GM12865 (cell line): Measurements from ENCODE around the gene FAM210A.

Source experiments
- DNase-seq: peaks from one replicate; pipeline ENCODE4 v3.0.0; 2010; ENCODE audit warnings: low read depth
- H3K4me3 ChIP-seq: 2 replicates; pipeline ENCODE4 v1.5.1; 2011; ENCODE audit warnings: mild to moderate bottlenecking, low read depth, low read length, control low read depth
- TF ChIP-seq, protein P1 (sequence below): IDR thresholded peaks from 2 replicates; pipeline ENCODE4 v1.5.1; 2011; ENCODE audit warnings: low read length, control low read depth, low read depth, inconsistent platforms; ENCODE audit not compliant: insufficient read depth; ENCODE audit errors: missing control alignments

The FAM210A gene

GRCh38 chr18:13627639-13628038 is 98.7 kb downstream of the FAM210A start:
- H3K4me3 ChIP-seq = no peak overlapping the region
- DNase-seq = no peak
- TF ChIP-seq, protein P1, sequence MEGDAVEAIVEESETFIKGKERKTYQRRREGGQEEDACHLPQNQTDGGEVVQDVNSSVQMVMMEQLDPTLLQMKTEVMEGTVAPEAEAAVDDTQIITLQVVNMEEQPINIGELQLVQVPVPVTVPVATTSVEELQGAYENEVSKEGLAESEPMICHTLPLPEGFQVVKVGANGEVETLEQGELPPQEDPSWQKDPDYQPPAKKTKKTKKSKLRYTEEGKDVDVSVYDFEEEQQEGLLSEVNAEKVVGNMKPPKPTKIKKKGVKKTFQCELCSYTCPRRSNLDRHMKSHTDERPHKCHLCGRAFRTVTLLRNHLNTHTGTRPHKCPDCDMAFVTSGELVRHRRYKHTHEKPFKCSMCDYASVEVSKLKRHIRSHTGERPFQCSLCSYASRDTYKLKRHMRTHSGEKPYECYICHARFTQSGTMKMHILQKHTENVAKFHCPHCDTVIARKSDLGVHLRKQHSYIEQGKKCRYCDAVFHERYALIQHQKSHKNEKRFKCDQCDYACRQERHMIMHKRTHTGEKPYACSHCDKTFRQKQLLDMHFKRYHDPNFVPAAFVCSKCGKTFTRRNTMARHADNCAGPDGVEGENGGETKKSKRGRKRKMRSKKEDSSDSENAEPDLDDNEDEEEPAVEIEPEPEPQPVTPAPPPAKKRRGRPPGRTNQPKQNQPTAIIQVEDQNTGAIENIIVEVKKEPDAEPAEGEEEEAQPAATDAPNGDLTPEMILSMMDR = no peak

DNA sequence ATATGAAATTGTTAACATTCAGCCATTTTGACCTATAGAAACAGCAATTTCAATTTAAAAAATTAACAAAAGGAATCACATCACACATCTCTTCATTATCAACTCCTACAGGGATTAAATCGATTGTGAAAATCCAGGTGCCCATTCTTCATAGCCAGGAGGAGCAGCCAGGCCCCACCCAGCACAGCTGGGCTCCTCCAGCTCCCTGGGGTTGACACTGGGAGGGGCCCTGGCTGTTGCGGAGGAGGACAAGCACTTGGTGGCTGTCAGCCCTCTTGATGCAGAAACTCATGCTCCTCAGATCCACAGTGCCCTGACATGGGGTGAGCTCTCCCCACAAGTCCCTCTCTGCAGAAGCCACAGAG is 99.8 kb downstream of the FAM210A start:
- TF ChIP-seq, protein P1 = no peak
- no peak overlapping the region for H3K4me3 ChIP-seq
- DNase-seq = no peak

GRCh38 chr18:13625843-13626543 is 100.4 kb downstream of the FAM210A start:
- no peak for DNase-seq

DNA sequence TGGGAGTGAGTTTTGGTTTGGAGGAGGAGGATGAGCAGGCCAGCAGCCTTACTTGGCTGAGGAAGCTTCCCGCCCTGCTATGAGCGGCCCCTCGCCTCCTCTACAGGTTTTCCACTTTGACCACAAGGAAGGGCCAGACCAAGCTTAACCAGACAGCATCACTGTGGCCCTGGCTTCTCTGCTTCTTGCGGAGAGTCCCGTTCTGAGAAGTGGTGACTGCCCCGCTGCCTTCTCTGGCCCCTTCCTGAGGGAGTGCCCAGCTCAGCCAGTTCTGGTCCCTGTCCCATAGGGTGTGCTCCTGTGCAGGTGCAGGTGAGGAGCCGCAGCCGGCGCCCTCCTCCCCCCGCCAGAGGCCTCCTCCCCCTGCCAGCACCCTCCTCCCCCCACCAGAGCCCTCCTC is 101.0 kb downstream of the FAM210A start:
- TF ChIP-seq, protein P1 = no peak
- DNase-seq = no peak
- no peak overlapping the region for H3K4me3 ChIP-seq

More at GRCh38 chr18:13625843-13626543, 100.4 kb downstream of the FAM210A start:
- H3K4me3 ChIP-seq = no peak overlapping the region
- TF ChIP-seq, protein P1 = no peak

- H3K4me3 ChIP-seq = no peak overlapping the region
- DNase-seq = no peak
- TF ChIP-seq, protein P1 = no peak
Measured at GRCh38 chr18:13624563-13625237, 101.7 kb downstream of the FAM210A start.

- no peak overlapping the region for H3K4me3 ChIP-seq
- no peak for DNase-seq
- TF ChIP-seq, protein P1 = no peak
Measured at GRCh38 chr18:13623871-13624270, 102.5 kb downstream of the FAM210A start.
